GM19455 (cell line): Measurements from ENCODE around the gene MLXIPL.
"Not testable (repeated sequence)": the region's sequence is repeated elsewhere in the genome, so short reads cannot be mapped to it uniquely, and the experiment has no call there.

ENCODE experiments used
- ATAC-seq: cut with Tn5 transposase; IDR thresholded peaks from one replicate; pipeline ENCODE4 v1.9.1; 2021; ENCODE audit not compliant: unreplicated experiment

The MLXIPL gene

GRCh38 chr7:73613954-73614735 lies 10.2 kb downstream of the MLXIPL start:
- no peak for ATAC-seq

- no peak for ATAC-seq
Measured at GRCh38 chr7:73612598-73613269, 11.6 kb downstream of the MLXIPL start.

GRCh38 chr7:73611017-73611555 lies 13.2 kb downstream of the MLXIPL start:
- ATAC-seq = no peak

- no peak for ATAC-seq
Measured at GRCh38 chr7:73610105-73610504, 14.2 kb downstream of the MLXIPL start.

- not testable (repeated sequence) for ATAC-seq
Measured at GRCh38 chr7:73607692-73607983, 16.7 kb downstream of the MLXIPL start.

GRCh38 chr7:73606801-73607691 lies 17.3 kb downstream of the MLXIPL start:
- ATAC-seq = no peak

GRCh38 chr7:73605601-73606220 lies 18.6 kb downstream of the MLXIPL start:
- no peak for ATAC-seq

GRCh38 chr7:73602721-73603651 lies 21.3 kb downstream of the MLXIPL start:
- no peak for ATAC-seq

- no peak for ATAC-seq
Measured at GRCh38 chr7:73599916-73600315, 24.4 kb downstream of the MLXIPL start.

GRCh38 chr7:73599151-73599882 lies 25.0 kb downstream of the MLXIPL start:
- ATAC-seq = no peak

GRCh38 chr7:73597978-73598782 lies 26.1 kb downstream of the MLXIPL start:
- no peak for ATAC-seq

- no peak for ATAC-seq
Measured at GRCh38 chr7:73596191-73597065, 27.9 kb downstream of the MLXIPL start.

GRCh38 chr7:73595358-73595757 lies 29.0 kb downstream of the MLXIPL start:
- ATAC-seq = no peak

- ATAC-seq = no peak
Measured at GRCh38 chr7:73593207-73594045, 30.9 kb downstream of the MLXIPL start.

GRCh38 chr7:73586911-73587310 lies 37.4 kb downstream of the MLXIPL start:
- ATAC-seq = no peak

- no peak for ATAC-seq
Measured at GRCh38 chr7:73585196-73585595, 39.1 kb downstream of the MLXIPL start.
